H1 (cell line): ENCODE measurements around the gene URAD. TPM values are rescaled to one million over a fixed set of nuclear protein-coding genes. Genes with fewer than 3 reads are reported as not detected.

Source experiments
- CTCF ChIA-PET: fragments of 300-600 bp; sonication (Branson Sonifier 250); formaldehyde crosslinking; loops from one replicate; lab custom pipeline; 2021; ENCODE audit not compliant: partially characterized antibody; lab: Charles Lee
- POLR2A ChIA-PET: fragments of 300-600 bp; sonication (Branson Sonifier 250); formaldehyde crosslinking; loops from one replicate; lab custom pipeline; 2021; ENCODE audit warnings: inconsistent platforms; ENCODE audit not compliant: partially characterized antibody; lab: Charles Lee
- DNase-seq, 2 experiments: peaks; one replicate each; pipeline versions ENCODE4 v3.0.0 to v3.0.0-alpha.2; 2010 to 2022; ENCODE audit warnings: low spot score in 2 of 2, low read depth in 1 of 2, mixed read lengths in 1 of 2
- FAIRE-seq: peaks from 2 replicates; lab custom pipeline; 2011; peaks lifted over from hg19 to GRCh38; lab: Jason Lieb, UNC
- H2AFZ ChIP-seq: 2 replicates; pipeline ENCODE4 v1.8.1; 2012; ENCODE audit warnings: low read length, inconsistent platforms
- H2AK5ac ChIP-seq: 2 replicates; pipeline ENCODE4 v1.6.1; 2013; ENCODE audit warnings: low read depth, low read length
- H2BK120ac ChIP-seq: replicated peaks from 2 replicates; pipeline ENCODE3; 2013; ENCODE audit warnings: low read depth, low read length, inconsistent platforms
- H2BK12ac ChIP-seq: 2 replicates; pipeline ENCODE4 v1.6.1; 2013; ENCODE audit warnings: low read depth, low read length
- H2BK15ac ChIP-seq: 2 replicates; pipeline ENCODE4 v1.6.1; 2013; ENCODE audit warnings: low read length
- H2BK20ac ChIP-seq: 2 replicates; pipeline ENCODE4 v1.6.1; 2013; ENCODE audit warnings: low read length
- H2BK5ac ChIP-seq: 2 replicates; pipeline ENCODE4 v1.6.1; 2013; ENCODE audit warnings: low read depth, low read length
- H3K14ac ChIP-seq: 2 replicates; pipeline ENCODE4 v1.6.1; 2013; ENCODE audit warnings: inconsistent platforms; ENCODE audit not compliant: insufficient read length
- H3K18ac ChIP-seq: 2 replicates; pipeline ENCODE4 v1.6.1; 2013; ENCODE audit warnings: low read length; ENCODE audit errors: extremely low read depth
- H3K23ac ChIP-seq: 2 replicates; pipeline ENCODE4 v1.6.1; 2013; ENCODE audit warnings: inconsistent platforms; ENCODE audit not compliant: insufficient read length
- H3K23me2 ChIP-seq: 2 replicates; pipeline ENCODE4 v1.6.1; 2013; ENCODE audit warnings: low read depth, low read length
- H3K27ac ChIP-seq: 2 replicates; pipeline ENCODE4 v1.6.1; 2011; ENCODE audit warnings: low read depth, low read length, inconsistent platforms
- H3K27me3 ChIP-seq, 4 experiments: replicated peaks in 1 of 4; 1 replicate in 1 of 4; 2 replicates in 3 of 4; pipeline versions ENCODE4 v1.6.1 to v1.8.1; 2011 to 2013; ENCODE audit warnings: low read length in 3 of 4, mild to moderate bottlenecking in 3 of 4, inconsistent platforms in 2 of 4, mixed read lengths in 2 of 4, moderate library complexity in 1 of 4; ENCODE audit not compliant: control insufficient read depth in 3 of 4, insufficient read depth in 3 of 4; ENCODE audit errors: extremely low read depth in 1 of 4
- H3K36me3 ChIP-seq, 4 experiments: 2 replicates each; pipeline versions ENCODE4 v1.6.1 to v1.8.1; 2011 to 2013; ENCODE audit warnings: mild to moderate bottlenecking in 4 of 4, low read length in 3 of 4, moderate library complexity in 2 of 4, control low read depth in 1 of 4, inconsistent platforms in 1 of 4; ENCODE audit not compliant: insufficient read depth in 4 of 4, control insufficient read depth in 2 of 4
- H3K4ac ChIP-seq: replicated peaks from 2 replicates; pipeline ENCODE3; 2013; ENCODE audit warnings: low read length, low read depth, mixed read lengths, inconsistent platforms; ENCODE audit not compliant: insufficient read length
- H3K4me1 ChIP-seq, 4 experiments: replicated peaks in 1 of 4; 1 replicate in 1 of 4; 2 replicates in 3 of 4; pipeline versions ENCODE4 v1.6.1 to v1.8.1; 2011 to 2013; ENCODE audit warnings: low read length in 3 of 4, inconsistent platforms in 2 of 4, mixed read lengths in 1 of 4; ENCODE audit not compliant: insufficient read depth in 4 of 4, control insufficient read depth in 3 of 4
- H3K4me2 ChIP-seq, 2 experiments: 2 replicates each; pipeline versions ENCODE4 v1.6.1 to v1.8.1; 2011 to 2013; ENCODE audit warnings: low read depth in 2 of 2, low read length in 2 of 2, control low read depth in 1 of 2, inconsistent platforms in 1 of 2, mild to moderate bottlenecking in 1 of 2; ENCODE audit not compliant: insufficient read depth in 1 of 2
- H3K4me3 ChIP-seq, 4 experiments: fragments of 200-600, 300-600 bp in 1 of 4; sonication (generic), shearing (Covaris generic), sonication (Bioruptor Twin) in 1 of 4; 2 replicates each; pipeline versions ENCODE4 v1.5.1 to v1.8.1; 2011 to 2016; ENCODE audit warnings: low read length in 4 of 4, low read depth in 3 of 4, control low read depth in 2 of 4, inconsistent platforms in 2 of 4, mild to moderate bottlenecking in 2 of 4, mixed read lengths in 1 of 4, moderate library complexity in 1 of 4; ENCODE audit not compliant: insufficient read depth in 2 of 4; ENCODE audit errors: extremely low read depth in 1 of 4
- H3K56ac ChIP-seq: replicated peaks from 2 replicates; pipeline ENCODE3; 2013; ENCODE audit warnings: low read depth, mild to moderate bottlenecking, mixed read lengths, low read length, inconsistent platforms; ENCODE audit not compliant: insufficient read length
- H3K79me1 ChIP-seq: 2 replicates; pipeline ENCODE4 v1.6.1; 2013; ENCODE audit warnings: low read depth, low read length, control low read depth
- H3K79me2 ChIP-seq, 2 experiments: 2 replicates each; pipeline versions ENCODE4 v1.6.1 to v1.8.1; 2012 to 2013; ENCODE audit warnings: low read length in 2 of 2, mild to moderate bottlenecking in 2 of 2, inconsistent platforms in 1 of 2; ENCODE audit not compliant: insufficient read depth in 2 of 2, control insufficient read depth in 1 of 2
- H3K9ac ChIP-seq, 4 experiments: replicated peaks in 1 of 4; 1 replicate in 1 of 4; 2 replicates in 3 of 4; pipeline versions ENCODE4 v1.6.1 to v1.8.1; 2011 to 2013; ENCODE audit warnings: low read depth in 3 of 4, low read length in 3 of 4, control low read depth in 2 of 4, mild to moderate bottlenecking in 2 of 4, moderate library complexity in 2 of 4, inconsistent platforms in 1 of 4; ENCODE audit errors: extremely low read depth in 1 of 4
- H3K9me3 ChIP-seq, 2 experiments: 2 replicates each; pipeline versions ENCODE4 v1.6.1 to v1.8.1; 2012 to 2013; ENCODE audit warnings: mild to moderate bottlenecking in 2 of 2, moderate library complexity in 2 of 2, control low read depth in 1 of 2, inconsistent platforms in 1 of 2, low read depth in 1 of 2, low read length in 1 of 2, mixed read lengths in 1 of 2; ENCODE audit not compliant: insufficient read depth in 2 of 2
- H4K20me1 ChIP-seq, 2 experiments: replicated peaks in 1 of 2; 2 replicates each; pipeline versions ENCODE3 to v1.8.1; 2011 to 2013; ENCODE audit warnings: inconsistent platforms in 2 of 2, low read length in 2 of 2, mild to moderate bottlenecking in 1 of 2; ENCODE audit not compliant: insufficient read depth in 2 of 2, control insufficient read depth in 1 of 2
- H4K5ac ChIP-seq: 2 replicates; pipeline ENCODE4 v1.6.1; 2013; ENCODE audit warnings: low read length, low read depth, mixed read lengths, inconsistent platforms; ENCODE audit not compliant: insufficient read length
- H4K8ac ChIP-seq: 2 replicates; pipeline ENCODE4 v1.8.0; 2013; ENCODE audit warnings: mild to moderate bottlenecking, moderate library complexity, low read length, inconsistent platforms; ENCODE audit not compliant: insufficient read depth; ENCODE audit errors: extremely low read depth
- H4K91ac ChIP-seq: replicated peaks from 2 replicates; pipeline ENCODE3; 2013; ENCODE audit warnings: low read length, mixed read lengths, inconsistent platforms; ENCODE audit not compliant: insufficient read length
- CREB1 ChIP-seq: IDR thresholded peaks from 2 replicates; pipeline ENCODE4 v1.6.1; 2012; ENCODE audit warnings: inconsistent platforms
- POLR2AphosphoS5 ChIP-seq: IDR thresholded peaks from 2 replicates; pipeline ENCODE4 v1.6.1; 2011; ENCODE audit warnings: low read depth, low read length
- RNF2 ChIP-seq: fragments of 200-900, 300-1000 bp; sonication (generic); IDR thresholded peaks from 2 replicates; pipeline ENCODE4 v1.7.1; 2016; ENCODE audit warnings: borderline replicate concordance, low read depth, mild to moderate bottlenecking, antibody characterized with exemption, low read length; ENCODE audit not compliant: poor library complexity, severe bottlenecking; ENCODE audit errors: missing control alignments
- WGBS, 2 experiments: shearing (Covaris generic) in 1 of 2; methylation state at CpG; one replicate each; pipeline versions ENCODE4 v1.1.6 to v1.1.7; 2013 to 2015; ENCODE audit warnings: low lambda C conversion rate in 2 of 2, mixed read lengths in 2 of 2, inconsistent platforms in 1 of 2, low coverage in 1 of 2, missing lambda C conversion rate in 1 of 2; ENCODE audit not compliant: insufficient replicate concordance in 2 of 2, insufficient coverage in 1 of 2, insufficient read length in 1 of 2; ENCODE audit errors: extremely low coverage in 1 of 2, missing lambda C conversion rate in 1 of 2; 5-methylcytosine and 5-hydroxymethylcytosine counted together
- polyA plus RNA-seq, 7 experiments: library from polyadenylated mRNA; depleted of rRNA in 3 of 7; stranded (reverse) in 5 of 7; unstranded in 2 of 7; fragments of >200 nt in 5 of 7; fragments of 200-250 nt in 2 of 7; gene quantifications; 1 replicate in 5 of 7; 2 replicates in 1 of 7; 4 replicates in 1 of 7; pipeline versions ENCODE4 v1.2.1 to v1.2.3, GENCODE V29; 2011 to 2013; ENCODE audit warnings: missing spikeins in 2 of 7, mixed read lengths in 2 of 7
- total RNA-seq: library from RNA; stranded (reverse); fragmentation: NEBNext Ultra II Directional; extraction: Animal tissue kit (Norgen Biotek cat#: 25700); gene quantifications from 2 replicates; pipeline ENCODE4 v1.2.1, GENCODE V29; 2021

Gene URAD
- total and polyA plus RNA-seq, 2 of the 8 experiments (the other 6 are each of a cell fraction or from before 2014, with no cell fraction given), result not detected

- FAIRE-seq, result no peak
- Histone ChIP-seq H4K5ac (no peak overlapping the region), H3K18ac (no peak overlapping the region), H3K9ac (no peak overlapping the region), H3K4ac (no peak overlapping the region), H4K20me1 (peaks cover 2 to 16% of the 10 kb centered on the region in 2 experiments), H2BK12ac (no peak overlapping the region), H2AK5ac (no peak overlapping the region), H3K4me1 (peaks cover 0 to 5% (median 3%) of the 10 kb centered on the region in 4 experiments; a peak in 4 of 7 replicates), H2AFZ (no peak overlapping the region), H2BK120ac (no peak overlapping the region), H2BK5ac (no peak overlapping the region), H2BK20ac (no peak overlapping the region), H3K27me3 (peaks cover 32 to 52% (median 45%) of the 10 kb centered on the region in 4 experiments), H3K36me3 (no peaks in the 10 kb centered on the region), H3K56ac (no peak overlapping the region), H2BK15ac (no peak overlapping the region), H3K23me2 (no peaks in the 10 kb centered on the region), H3K9me3 (no peaks in the 10 kb centered on the region), H4K91ac (no peak overlapping the region), H3K79me1 (no peaks in the 10 kb centered on the region), H3K4me3 (no peak overlapping the region), H3K79me2 (no peaks in the 10 kb centered on the region), H3K27ac (no peak overlapping the region), H3K14ac (no peak overlapping the region), H3K4me2 (no peak overlapping the region), H3K23ac (no peak overlapping the region), H4K8ac (no peak overlapping the region)
- 83% methylated on average over 2 of the region's 2 CpGs; no CpG with 5 or more reads in 1 of the 2 experiments for WGBS, 2 experiments
- CTCF ChIA-PET, result interaction anchor here (0.6 to 2.4 kb wide), 5 partner anchors 19 to 207 kb away, joined by 3 to 16 read pairs (median 7); no protein-coding TSS in a partner anchor
- POLR2A ChIA-PET, result interaction anchor here (0.9 to 1.1 kb wide), 2 partner anchors 16 to 683 kb away, joined by 3 read pairs; no protein-coding TSS in a partner anchor
- no peak for DNase-seq
- TF ChIP-seq POLR2AphosphoS5 (no peak), CREB1 (no peak), RNF2 (no peak)
Measured at GRCh38 chr13:27933580-27934328, 54.7 kb downstream of the URAD start.
